NCI-H1930 (cell line): ENCODE data around the gene FGFR4.
"Not testable (repeated sequence)": the region's sequence is repeated elsewhere in the genome, so short reads cannot be mapped to it uniquely, and the experiment has no call there.

Experiments used
- DNase-seq, 2 experiments: peaks; one replicate each; lab custom pipeline; 2025; lab: John Stamatoyannopoulos, UW

The FGFR4 gene

GRCh38 chr5:177086654-177087397, at the start of gene FGFR4:
TSS of gene FGFR4 (plus strand) at chr5:177086915. CDS start at chr5:177089603, 2,688 bp downstream.
- DNase-seq, result peak; percentile 28 to 55

GRCh38 chr5:177036921-177037320, 49.8 kb upstream of the FGFR4 start:
- DNase-seq, result no peak

- DNase-seq, result no peak
These were observed 45.8 kb upstream of the FGFR4 start for GRCh38 chr5:177040814-177041420.

DNA sequence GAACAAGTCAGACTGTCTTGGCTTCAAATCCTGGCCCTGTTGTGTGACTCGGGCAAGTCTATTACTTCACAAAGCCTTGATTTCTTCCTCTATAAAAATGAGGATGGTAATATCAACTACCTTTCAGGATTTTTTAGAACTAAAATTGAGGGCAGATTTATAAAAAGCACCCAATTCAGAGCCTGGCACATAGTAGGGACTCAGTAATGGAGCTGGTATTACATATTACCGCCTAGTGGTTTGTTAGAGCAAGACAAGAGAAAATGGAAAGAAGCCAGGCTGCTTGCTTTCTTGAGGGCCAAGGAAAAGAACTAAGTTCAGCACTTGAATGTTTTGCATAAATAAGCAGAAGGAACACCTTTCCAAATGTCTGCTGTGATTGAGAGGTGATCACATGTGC, 44.8 kb upstream of the FGFR4 start:
- DNase-seq, result no peak

DNA sequence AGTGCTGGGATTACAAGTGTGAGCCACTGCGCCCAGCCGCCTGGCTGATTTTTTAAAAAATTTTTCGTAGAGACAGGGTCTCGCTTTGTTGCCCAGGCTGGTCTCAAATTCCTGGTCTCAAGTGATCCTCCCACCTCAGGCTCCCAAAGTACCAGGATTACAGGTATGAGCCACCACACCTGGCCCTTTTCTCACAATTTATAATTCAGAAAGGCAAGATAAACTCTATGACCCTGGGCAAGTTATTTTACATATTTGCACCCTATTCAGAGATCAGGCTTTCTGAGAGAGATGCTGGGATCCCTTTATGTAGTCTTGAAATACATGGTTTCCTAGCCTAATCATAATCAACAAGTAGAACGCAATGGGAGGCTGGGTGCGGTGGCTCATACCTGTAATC, 43.6 kb upstream of the FGFR4 start:
- no peak for DNase-seq

DNA sequence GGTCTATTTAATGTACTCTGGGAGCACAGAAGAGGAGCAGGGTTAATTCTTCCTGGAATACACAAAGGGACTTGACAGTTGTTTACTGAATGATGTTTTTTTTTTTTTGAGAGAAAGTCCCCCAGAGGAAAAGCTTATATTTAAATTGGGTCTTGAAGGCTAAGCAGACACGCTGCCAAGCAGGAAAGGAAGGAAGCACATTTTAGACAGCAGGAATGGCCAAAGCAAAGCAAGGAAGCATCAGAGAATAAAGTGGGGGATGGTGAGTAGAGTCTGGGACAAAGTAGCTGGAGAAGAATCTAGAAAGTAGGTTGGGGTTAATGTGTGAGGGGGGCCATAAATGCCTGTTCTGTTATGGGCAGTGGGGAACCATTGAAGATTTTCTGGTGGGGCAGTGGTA, 42.8 kb upstream of the FGFR4 start:
- no peak for DNase-seq

DNA sequence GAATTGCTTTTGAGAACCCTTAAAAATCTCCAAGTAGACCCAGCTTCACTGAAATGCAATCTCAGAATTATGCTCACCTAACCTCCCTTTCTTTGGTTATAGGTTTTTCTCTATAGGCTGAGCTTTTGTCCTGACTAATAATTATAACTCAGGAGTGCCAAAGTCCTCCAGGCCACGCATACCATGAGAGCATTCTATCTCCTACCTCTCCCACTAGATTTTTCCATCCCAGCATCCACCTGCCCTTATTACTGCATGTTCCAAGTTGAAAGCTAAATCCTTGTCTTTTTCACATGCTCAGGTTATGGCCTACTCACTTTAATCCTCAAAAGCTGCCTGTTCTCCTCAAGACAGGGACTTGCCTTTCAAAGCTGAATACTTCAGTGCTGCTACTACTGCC, 42.1 kb upstream of the FGFR4 start:
- no peak for DNase-seq

GRCh38 chr5:177045631-177046030, 41.1 kb upstream of the FGFR4 start:
- no peak for DNase-seq

DNA sequence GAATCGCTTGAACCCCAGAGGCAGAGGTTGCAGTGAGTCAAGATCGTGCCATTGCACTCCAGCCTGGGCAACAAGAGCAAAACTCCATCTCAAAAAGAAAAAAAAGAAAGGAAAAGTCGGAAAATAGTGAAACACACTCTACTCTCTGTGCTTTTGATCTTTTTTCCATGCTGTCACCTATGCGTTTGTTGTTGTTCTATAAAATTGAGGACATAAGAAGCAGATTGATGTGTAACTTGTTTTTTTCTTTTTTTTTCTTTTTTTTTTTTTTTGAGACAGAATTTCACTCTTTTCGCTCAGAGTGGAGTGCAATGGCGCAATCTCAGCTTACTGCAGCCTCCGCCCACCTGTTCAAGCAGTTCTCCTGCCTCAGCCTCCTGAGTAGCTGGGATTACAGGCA, 38.2 kb upstream of the FGFR4 start:
- not testable (repeated sequence) for DNase-seq

- no peak for DNase-seq
These were observed 37.4 kb upstream of the FGFR4 start for GRCh38 chr5:177049285-177049684.

GRCh38 chr5:177064500-177065277, 22.0 kb upstream of the FGFR4 start:
- no peak for DNase-seq

- no peak for DNase-seq
These were observed 21.2 kb upstream of the FGFR4 start for GRCh38 chr5:177065491-177065890.

GRCh38 chr5:177066224-177066623, 20.5 kb upstream of the FGFR4 start:
- no peak for DNase-seq

- no peak for DNase-seq
These were observed 19.2 kb upstream of the FGFR4 start for GRCh38 chr5:177067503-177067902.

DNA sequence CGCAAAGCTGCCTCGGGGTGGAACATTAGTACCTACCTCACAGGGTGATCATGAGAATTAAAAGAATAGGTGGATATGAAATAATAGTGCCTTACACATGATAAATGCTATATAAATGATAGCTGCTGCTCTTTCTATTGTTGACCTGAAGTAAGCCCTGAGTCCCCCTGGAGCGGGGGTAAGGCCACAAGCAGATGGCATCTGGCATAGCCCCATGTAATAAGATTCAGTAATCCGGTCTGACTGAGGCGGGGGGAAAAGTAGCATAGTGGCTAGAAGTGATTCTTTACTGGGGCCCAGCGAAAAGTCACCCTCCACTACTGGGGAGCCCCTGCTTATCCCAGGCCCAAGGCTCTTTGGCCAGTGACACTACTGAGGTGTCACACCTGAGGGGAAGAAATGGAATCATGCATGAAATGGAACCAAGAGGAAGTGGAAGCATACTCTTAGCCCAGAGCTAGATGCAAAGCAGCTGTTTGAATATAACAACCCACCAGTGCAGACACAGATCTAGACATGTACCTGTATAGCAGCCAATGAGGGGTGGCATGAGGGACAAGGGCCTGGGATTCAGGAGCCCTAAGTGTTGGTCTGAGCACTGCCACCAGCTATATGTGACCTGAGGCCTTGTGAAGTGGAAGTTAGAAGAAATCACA, 16.1 kb upstream of the FGFR4 start:
- DNase-seq, result no peak

DNA sequence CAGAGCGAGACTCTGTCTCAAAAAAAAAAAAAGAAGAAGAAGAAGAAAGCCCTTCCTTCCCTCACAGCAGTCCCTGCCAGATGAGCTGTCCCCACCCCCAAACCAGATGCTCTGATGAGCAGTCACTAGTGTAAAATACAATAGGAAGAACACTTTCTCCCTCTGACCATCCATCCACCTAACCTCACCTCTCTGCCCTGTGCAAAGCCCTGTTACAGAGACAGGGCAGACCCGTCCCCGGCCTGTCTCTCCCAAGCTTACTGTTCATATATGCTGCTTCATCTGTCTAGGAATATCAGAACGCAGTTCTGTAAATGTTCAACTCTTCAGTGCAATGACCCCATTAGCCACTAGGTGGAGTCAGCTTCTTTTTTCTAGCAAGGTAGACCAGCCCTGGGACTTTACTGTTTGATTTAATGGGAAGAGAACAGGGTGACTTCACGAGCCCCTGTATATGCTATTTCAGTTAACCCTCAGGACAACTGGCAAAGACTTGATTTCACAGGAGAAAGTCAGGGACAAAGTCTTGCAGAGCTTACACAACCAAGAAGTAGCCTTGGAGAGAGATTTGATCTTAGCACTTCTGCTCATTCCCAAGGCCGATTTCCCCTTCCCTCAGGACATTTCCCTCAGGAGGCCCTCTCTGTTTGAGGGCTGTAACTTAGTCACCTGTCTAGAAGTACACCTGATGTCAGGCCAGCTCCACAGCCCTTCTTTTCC, 14.9 kb upstream of the FGFR4 start:
- peak; percentile 17 to 57 for DNase-seq

- no peak for DNase-seq
These were observed 9.4 kb upstream of the FGFR4 start for GRCh38 chr5:177077335-177077734.

DNA sequence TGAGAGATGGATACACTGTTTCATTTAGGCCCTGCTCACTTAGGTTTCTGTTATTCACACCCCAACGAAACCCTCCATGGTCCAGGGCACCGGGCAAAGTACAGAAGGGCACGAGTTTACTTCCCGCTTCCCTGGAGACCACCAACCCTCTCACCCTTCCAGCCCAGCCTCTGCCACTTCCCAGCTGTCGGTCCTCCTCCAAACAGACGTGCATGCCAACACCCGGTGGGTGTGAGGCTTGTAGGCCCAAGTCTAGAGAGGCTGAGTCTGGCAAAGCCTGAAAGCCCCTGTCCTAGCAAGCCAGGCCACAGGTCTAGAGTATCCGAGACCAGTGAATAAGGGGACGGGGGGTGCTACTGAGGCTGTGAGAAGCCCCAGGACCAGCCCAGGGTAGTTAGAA, 7.1 kb upstream of the FGFR4 start:
- DNase-seq, result no peak

- DNase-seq, result no peak
These were observed 6.5 kb upstream of the FGFR4 start for GRCh38 chr5:177080265-177080664.

GRCh38 chr5:177081859-177082258, 4.9 kb upstream of the FGFR4 start:
- no peak for DNase-seq

DNA sequence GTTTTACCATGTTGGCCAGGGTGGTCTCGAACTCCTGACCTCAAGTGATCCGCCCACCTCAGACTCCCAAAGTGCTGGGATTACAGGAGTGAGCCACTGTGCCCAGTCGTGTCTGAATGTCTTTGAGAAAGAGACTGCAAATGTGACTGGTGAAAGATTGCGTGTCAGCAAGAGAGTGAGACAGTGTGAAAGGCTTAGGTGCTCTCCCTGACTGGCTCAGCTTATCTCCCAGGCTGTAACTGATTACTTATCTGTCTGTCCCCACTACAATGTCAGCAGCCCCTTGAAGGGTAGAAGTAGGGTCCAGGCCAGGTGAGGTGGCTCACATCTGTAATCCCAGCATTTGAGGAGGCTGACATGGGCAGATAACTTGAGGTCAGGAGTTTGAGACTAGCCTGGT, 3.4 kb upstream of the FGFR4 start:
- no peak for DNase-seq

DNA sequence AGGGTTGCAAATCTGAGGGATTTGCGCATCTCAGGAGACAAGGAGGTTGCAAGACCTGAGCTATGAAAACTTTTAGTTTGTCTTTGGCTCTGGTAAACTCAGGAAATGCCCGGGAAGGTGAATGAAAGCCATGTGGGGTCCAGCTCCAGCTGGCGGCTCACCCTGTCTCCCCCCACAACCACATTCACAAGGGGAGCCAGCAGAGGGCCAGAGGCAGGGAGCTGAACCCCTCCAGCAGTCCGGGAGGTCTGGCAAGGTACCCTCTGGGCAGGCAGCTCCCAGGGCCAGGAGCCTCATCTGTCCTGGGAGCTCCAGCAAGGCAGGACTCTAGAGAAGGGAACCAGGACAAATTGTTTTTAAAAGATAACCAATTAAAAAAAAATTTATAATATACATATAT, 2.5 kb upstream of the FGFR4 start:
- no peak for DNase-seq
